HCT116 (cell line): ENCODE results near the gene GNAO1. TPM values are rescaled to one million over a fixed set of nuclear protein-coding genes. Genes with fewer than 3 reads are reported as not detected.

ENCODE experiments used
- ATAC-seq: fragments of 200-7000 bp; cut with Tn5 transposase; 2 replicates; pipeline ENCODE4 v1.9.1; 2020; ENCODE audit warnings: mild to moderate bottlenecking, moderate library complexity
- BruUV-seq: library from RNA; stranded (reverse); fragments of 400-500 nt; replicated peaks from 2 replicates; lab custom pipeline; 2021; lab: Mats Ljungman, UMichigan
- CTCF ChIA-PET: fragments of 300-600 bp; sonication (Branson Sonifier 250); formaldehyde crosslinking; loops from one replicate; lab custom pipeline; 2021; ENCODE audit warnings: antibody characterized with exemption; lab: Charles Lee
- POLR2A ChIA-PET: fragments of 300-600, 350-600 bp; sonication (Branson Sonifier 250); formaldehyde crosslinking; loops from one replicate; lab custom pipeline; 2021; ENCODE audit warnings: antibody characterized with exemption; lab: Charles Lee
- RAD21 ChIA-PET, 2 experiments: fragments of 300-600 bp; sonication (Branson Sonifier 250); formaldehyde crosslinking; loops; one replicate each; lab custom pipeline; 2023; ENCODE audit warnings: low total read pairs in 2 of 2; ENCODE audit not compliant: uncharacterized antibody in 2 of 2, unreplicated experiment in 2 of 2, low non-redundant PET in 1 of 2; lab: Charles Lee
- DNase-seq: peaks from one replicate; pipeline ENCODE4 v3.0.0-alpha.2; 2010; ENCODE audit warnings: low read depth, low spot score
- H2AFZ ChIP-seq: fragments of 200-600 bp; shearing (Covaris generic), sonication (generic); 2 replicates; pipeline ENCODE4 v1.6.1; 2017; ENCODE audit warnings: low read depth, mixed run types, mixed read lengths, antibody characterized with exemption, low read length; ENCODE audit not compliant: poor library complexity, severe bottlenecking
- H3K27ac ChIP-seq: 2 replicates; pipeline ENCODE4 v1.5.1; 2012; ENCODE audit warnings: low read depth, low read length
- H3K27me3 ChIP-seq: fragments of 200-600 bp; sonication (generic); 2 replicates; pipeline ENCODE4 v1.6.1; 2016; ENCODE audit warnings: mixed run types, low read length, mixed read lengths; ENCODE audit not compliant: insufficient read depth
- H3K36me3 ChIP-seq, 2 experiments: fragments of 200-500 bp in 1 of 2; fragments of 200-600 bp in 1 of 2; sonication (Bioruptor generic) in 1 of 2; sonication (generic) in 1 of 2; 2 replicates each; pipeline versions ENCODE4 v1.5.1 to v1.6.1; 2014 to 2016; ENCODE audit warnings: low read length in 2 of 2, inconsistent platforms in 1 of 2, mixed read lengths in 1 of 2, mixed run types in 1 of 2; ENCODE audit not compliant: insufficient read depth in 2 of 2, control insufficient read depth in 1 of 2
- H3K4me1 ChIP-seq, 2 experiments: fragments of 200-600 bp in 1 of 2; sonication (generic) in 1 of 2; 2 replicates each; pipeline versions ENCODE4 v1.5.1 to v1.6.1; 2012 to 2017; ENCODE audit warnings: low read length in 2 of 2, inconsistent platforms in 1 of 2, mild to moderate bottlenecking in 1 of 2, mixed read lengths in 1 of 2, mixed run types in 1 of 2, moderate library complexity in 1 of 2; ENCODE audit not compliant: insufficient read depth in 2 of 2, control insufficient read depth in 1 of 2
- H3K4me2 ChIP-seq: fragments of 200-600 bp; sonication (generic); 2 replicates; pipeline ENCODE4 v1.6.1; 2017; ENCODE audit warnings: mixed run types, low read length, mixed read lengths
- H3K4me3 ChIP-seq, 2 experiments: fragments of 200-600 bp in 1 of 2; sonication (generic) in 1 of 2; replicated peaks in 1 of 2; 2 replicates each; pipeline ENCODE4 v1.5.1; 2011 to 2016; ENCODE audit warnings: low read length in 2 of 2, control low read depth in 1 of 2, low read depth in 1 of 2, mild to moderate bottlenecking in 1 of 2, mixed read lengths in 1 of 2, mixed run types in 1 of 2
- H3K79me2 ChIP-seq: fragments of 200-600 bp; sonication (generic); 2 replicates; pipeline ENCODE4 v1.6.1; 2017; ENCODE audit warnings: mild to moderate bottlenecking, mixed run types, low read length, moderate library complexity, mixed read lengths; ENCODE audit not compliant: insufficient read depth
- H3K9ac ChIP-seq: fragments of 200-600 bp; sonication (generic); 2 replicates; pipeline ENCODE4 v1.6.1; 2016; ENCODE audit warnings: low read length, mixed read lengths
- H3K9me2 ChIP-seq: fragments of 200-600 bp; sonication (generic), shearing (Covaris generic); 2 replicates; pipeline ENCODE4 v1.6.1; 2017; ENCODE audit warnings: mixed run types, mild to moderate bottlenecking, moderate library complexity; ENCODE audit not compliant: insufficient read depth
- H3K9me3 ChIP-seq, 2 experiments: fragments of 200-500 bp in 1 of 2; fragments of 200-600 bp in 1 of 2; sonication (Bioruptor generic) in 1 of 2; sonication (generic) in 1 of 2; 2 replicates each; pipeline ENCODE4 v1.6.1; 2014 to 2017; ENCODE audit warnings: low read length in 2 of 2, mixed read lengths in 2 of 2, inconsistent platforms in 1 of 2, low read depth in 1 of 2, mild to moderate bottlenecking in 1 of 2, mixed run types in 1 of 2, moderate library complexity in 1 of 2; ENCODE audit not compliant: control insufficient read depth in 1 of 2, insufficient read depth in 1 of 2
- H4K20me1 ChIP-seq: fragments of 200-600 bp; sonication (generic), shearing (Covaris generic); 2 replicates; pipeline ENCODE4 v1.6.1; 2017; ENCODE audit warnings: mixed run types, mild to moderate bottlenecking, moderate library complexity; ENCODE audit not compliant: insufficient read depth
- CBX3 ChIP-seq: IDR thresholded peaks from 2 replicates; pipeline ENCODE4 v1.6.1; 2012; ENCODE audit warnings: low read depth
- CEBPB ChIP-seq: IDR thresholded peaks from 2 replicates; pipeline ENCODE4 v1.6.1; 2012; ENCODE audit warnings: low read depth
- CTCF ChIP-seq, 3 experiments: fragments of 200-600 bp in 1 of 3; sonication (generic) in 1 of 3; IDR thresholded peaks in 2 of 3; conservative IDR thresholded peaks in 1 of 3; 2 replicates each; pipeline ENCODE4 v1.5.1; 2012 to 2017; ENCODE audit warnings: low read depth in 2 of 3, low read length in 2 of 3, antibody characterized with exemption in 1 of 3, borderline replicate concordance in 1 of 3, control low read depth in 1 of 3, mild to moderate bottlenecking in 1 of 3, mixed read lengths in 1 of 3, mixed run types in 1 of 3, moderate library complexity in 1 of 3; ENCODE audit not compliant: insufficient read depth in 1 of 3
- EGR1 ChIP-seq: IDR thresholded peaks from 2 replicates; pipeline ENCODE4 v1.6.1; 2012; ENCODE audit warnings: low read depth
- ELF1 ChIP-seq: IDR thresholded peaks from 2 replicates; pipeline ENCODE4 v1.6.1; 2012; ENCODE audit warnings: low read depth, borderline replicate concordance
- EZH2 ChIP-seq: fragments of 200-600 bp; sonication (generic); IDR thresholded peaks from 2 replicates; pipeline ENCODE4 v1.6.1; 2017; ENCODE audit warnings: antibody characterized with exemption, mixed run types
- JUND ChIP-seq: IDR thresholded peaks from 2 replicates; pipeline ENCODE4 v1.6.1; 2012
- MAX ChIP-seq: IDR thresholded peaks from 2 replicates; pipeline ENCODE4 v1.6.1; 2012
- RAD21 ChIP-seq: IDR thresholded peaks from 2 replicates; pipeline ENCODE4 v1.6.1; 2012; ENCODE audit warnings: low read depth, mild to moderate bottlenecking
- YY1 ChIP-seq: IDR thresholded peaks from 2 replicates; pipeline ENCODE4 v1.6.1; 2011; ENCODE audit warnings: low read length, low read depth, moderate library complexity, mild to moderate bottlenecking; ENCODE audit not compliant: insufficient replicate concordance; ENCODE audit errors: extremely low read depth
- ZFX ChIP-seq: fragments of 450-650 bp; IDR thresholded peaks from 2 replicates; pipeline ENCODE4 v1.6.1; 2017
- intact Hi-C: fragments of 100-400 bp; cut with micrococcal nuclease; formaldehyde crosslinking; loops from 2 replicates; pipeline ENCODE4 v1.10.0; 2022
- total RNA-seq: library from RNA; stranded (reverse); gene quantifications from one replicate; pipeline ENCODE4 v1.2.1, GENCODE V29; 2021; ENCODE audit not compliant: unreplicated experiment

GNAO1 gene
- total RNA-seq, 1 experiment from 2014 or later: 0.12 TPM

- H3K4me1 ChIP-seq: peaks cover 0 to 6% of the 10 kb centered on the region in 2 experiments; a peak in 1 of 4 replicates
- BruUV-seq: no TSS peak
- no peaks in the 10 kb centered on the region for H3K36me3 ChIP-seq
- no peak for ATAC-seq
- no peak overlapping the region for H3K9ac ChIP-seq
- H3K9me3 ChIP-seq: no peaks in the 10 kb centered on the region
- H3K79me2 ChIP-seq: no peaks in the 10 kb centered on the region
- no peak overlapping the region for H2AFZ ChIP-seq
- no peak for DNase-seq
- H3K4me3 ChIP-seq: no peak overlapping the region
- peaks cover 5% of the 10 kb centered on the region; the same call in 1 of the 2 replicates for H3K27me3 ChIP-seq
- intact Hi-C loops: loop anchor here (10.0 kb wide), 1 partner anchor 245 kb away; no protein-coding TSS in a partner anchor
- no peaks in the 10 kb centered on the region for H4K20me1 ChIP-seq
- H3K9me2 ChIP-seq: no peaks in the 10 kb centered on the region
- no peak for TF ChIP-seq YY1
- TF ChIP-seq CBX3: no peak
- no peak for TF ChIP-seq CTCF (IDR thresholded peaks at IDR 0.05 in 2 of 3, conservative IDR thresholded peaks at IDR 0.05 in 1 of 3; ENCODE audit: borderline replicate concordance in 1 of 3, insufficient read depth in 1 of 3, low read depth in 2 of 3, low read length in 2 of 3)
- TF ChIP-seq EGR1: no peak
- TF ChIP-seq ZFX: no peak
- TF ChIP-seq RAD21: no peak
- TF ChIP-seq MAX: no peak
- TF ChIP-seq EZH2: no peak
- no peak for TF ChIP-seq ELF1
- no peak for TF ChIP-seq JUND
- no peak for TF ChIP-seq CEBPB
- CTCF ChIA-PET: no interaction called here
- no peak overlapping the region for H3K4me2 ChIP-seq
- POLR2A ChIA-PET: no interaction called here
- RAD21 ChIA-PET: no interaction called here
- H3K27ac ChIP-seq: no peak overlapping the region
These were observed 98.1 kb downstream of the GNAO1 start for GRCh38 chr16:56289416-56289815.
